Amniotic stem cell (primary cell): ENCODE results near the gene TTL.
"Not testable (repeated sequence)": the region's sequence is repeated elsewhere in the genome, so short reads cannot be mapped to it uniquely, and the experiment has no call there.

Experiments used
- DNase-seq: peaks from one replicate; lab custom pipeline; 2025; lab: John Stamatoyannopoulos, UW

Gene TTL

DNA sequence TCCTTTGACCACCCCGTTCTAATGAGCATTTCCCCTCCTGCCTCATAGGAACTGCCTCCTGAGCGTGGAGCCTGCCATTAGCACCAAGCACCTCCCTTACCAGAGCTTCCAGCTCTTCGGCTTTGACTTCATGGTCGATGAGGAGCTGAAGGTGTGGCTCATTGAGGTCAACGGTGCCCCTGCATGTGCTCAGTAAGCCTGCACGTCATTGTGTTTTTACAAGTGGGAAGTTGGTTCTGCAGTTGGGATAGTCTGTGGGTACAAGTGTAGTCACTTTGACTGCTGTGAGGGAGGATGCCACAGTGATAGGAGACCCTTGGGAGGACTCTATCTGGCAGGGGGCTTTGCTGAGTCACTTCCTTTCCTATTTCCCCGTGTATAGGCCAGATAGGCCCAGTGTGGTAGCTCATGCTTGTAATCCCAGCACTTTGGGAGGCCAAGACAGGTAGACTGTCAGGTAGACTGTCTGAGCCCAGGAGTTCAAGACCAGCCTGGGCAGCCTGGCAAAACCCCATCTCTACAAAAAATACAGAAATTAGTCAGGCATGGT, 38.4 kb downstream of the TTL start:
- no peak for DNase-seq

DNA sequence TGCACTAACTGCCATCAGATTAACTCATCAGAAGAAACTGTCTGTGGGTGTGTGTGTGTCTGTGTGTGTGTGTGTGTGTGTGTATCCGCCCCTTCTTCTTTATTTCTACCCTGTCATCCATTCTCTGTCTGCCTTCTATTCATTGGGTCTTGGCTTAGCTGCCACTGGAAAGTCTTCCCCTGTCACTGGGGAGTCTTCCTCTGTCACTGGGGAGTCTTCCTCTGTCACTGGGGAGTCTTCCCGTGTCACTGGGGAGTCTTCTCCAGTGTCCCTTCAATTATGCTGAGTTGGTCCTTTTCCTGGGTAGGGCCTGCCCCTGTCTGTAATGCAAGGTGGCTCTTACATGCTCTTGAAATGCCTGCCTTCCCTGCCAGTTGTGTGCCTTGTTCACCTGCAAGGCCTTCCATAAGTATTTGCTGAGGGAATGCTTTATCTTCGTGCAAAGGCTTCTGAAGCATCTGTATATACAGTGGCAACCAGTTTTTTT, 41.4 kb downstream of the TTL start:
- DNase-seq, result no peak

DNA sequence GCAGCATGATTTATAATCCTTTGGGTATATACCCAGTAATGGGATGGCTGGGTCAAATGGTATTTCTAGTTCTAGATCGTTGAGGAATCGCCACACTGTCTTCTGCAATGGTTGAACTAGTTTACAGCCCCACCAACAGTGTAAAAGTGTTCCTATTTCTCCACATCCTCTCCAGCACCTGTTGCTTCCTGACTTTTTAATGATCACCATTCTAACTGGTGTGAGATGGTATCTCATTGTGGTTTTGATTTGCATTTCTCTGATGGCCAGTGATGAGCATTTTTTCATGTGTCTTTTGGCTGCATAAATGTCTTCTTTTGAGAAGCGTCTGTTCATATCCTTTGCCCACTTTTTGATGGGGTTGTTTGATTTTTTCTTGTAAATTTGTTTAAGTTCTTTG, 42.3 kb downstream of the TTL start:
- DNase-seq, result not testable (repeated sequence)

DNA sequence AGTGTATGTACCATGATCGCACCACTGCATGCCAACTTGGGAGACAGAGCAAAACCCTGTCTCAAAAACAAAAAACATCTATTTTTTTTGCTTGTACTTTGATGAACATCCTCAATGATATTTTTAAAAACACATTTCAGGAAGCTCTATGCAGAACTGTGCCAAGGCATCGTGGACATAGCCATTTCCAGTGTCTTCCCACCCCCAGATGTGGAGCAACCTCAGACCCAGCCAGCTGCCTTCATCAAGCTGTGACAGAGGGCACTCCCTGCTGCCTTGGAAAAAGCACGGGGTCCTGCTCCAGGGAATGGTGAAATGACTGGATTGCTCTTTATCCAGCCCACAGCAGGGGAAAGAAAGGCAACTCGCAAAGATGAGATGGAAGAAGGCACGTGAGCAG, 46.6 kb downstream of the TTL start:
- no peak for DNase-seq

DNA sequence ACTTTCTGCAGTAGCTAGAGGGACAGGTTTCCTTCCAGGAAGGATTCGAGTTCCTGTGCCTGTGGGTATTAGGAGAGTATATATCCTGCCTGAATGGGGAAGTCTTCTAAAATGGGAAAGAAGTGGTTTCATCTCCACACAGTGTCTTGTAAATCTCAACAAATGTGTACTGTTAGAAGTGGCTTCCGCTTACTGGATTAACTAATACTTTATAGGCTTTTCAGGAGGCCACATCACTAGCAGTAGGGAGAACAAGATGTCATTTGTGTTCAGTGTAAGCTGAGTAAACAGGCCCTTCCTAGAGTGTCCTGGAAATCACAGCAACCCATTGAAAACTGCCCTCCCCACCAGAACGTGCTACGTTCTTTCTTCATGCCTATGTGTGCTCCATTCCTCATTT, 47.8 kb downstream of the TTL start:
- no peak for DNase-seq

DNA sequence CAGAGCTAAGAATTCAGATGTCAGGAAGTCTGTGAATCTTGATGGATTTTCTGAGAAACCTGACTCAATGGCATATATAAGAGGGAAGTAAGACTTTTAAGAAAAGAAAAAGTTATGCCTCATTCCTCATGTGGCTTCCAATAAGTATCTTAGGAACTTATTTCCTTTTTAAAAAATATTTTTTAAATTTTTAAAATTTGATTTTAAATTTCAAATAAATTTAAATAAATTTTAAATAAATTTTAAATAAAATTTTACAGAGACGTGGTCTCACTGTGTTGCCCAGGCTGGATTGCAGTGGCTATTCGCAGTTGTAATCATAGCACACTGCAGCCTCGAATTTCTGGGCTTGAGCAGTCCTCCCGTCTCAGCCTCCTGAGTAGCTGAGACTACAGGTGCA, 48.8 kb downstream of the TTL start:
- DNase-seq, result no peak

DNA sequence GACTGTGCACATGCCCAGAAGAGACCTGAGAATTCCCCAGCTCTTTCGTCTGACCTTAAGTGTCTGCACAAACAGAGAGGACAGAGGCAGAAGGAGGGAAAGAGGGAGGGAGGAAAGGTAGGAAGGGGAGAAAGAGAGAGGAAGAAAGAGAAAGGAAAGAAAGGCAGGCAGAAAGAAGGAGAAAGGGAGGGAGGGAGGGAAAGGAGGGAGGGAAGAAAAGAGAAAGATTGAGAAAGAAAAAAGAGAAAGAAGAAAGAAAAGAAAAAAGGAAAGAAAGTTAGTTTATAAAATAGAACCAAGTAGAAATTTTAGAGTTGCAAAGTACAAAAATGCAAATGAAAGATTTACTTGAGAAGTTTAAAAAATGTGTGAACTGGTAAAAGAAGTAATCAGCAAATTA, 52.9 kb downstream of the TTL start:
- DNase-seq, result no peak

DNA sequence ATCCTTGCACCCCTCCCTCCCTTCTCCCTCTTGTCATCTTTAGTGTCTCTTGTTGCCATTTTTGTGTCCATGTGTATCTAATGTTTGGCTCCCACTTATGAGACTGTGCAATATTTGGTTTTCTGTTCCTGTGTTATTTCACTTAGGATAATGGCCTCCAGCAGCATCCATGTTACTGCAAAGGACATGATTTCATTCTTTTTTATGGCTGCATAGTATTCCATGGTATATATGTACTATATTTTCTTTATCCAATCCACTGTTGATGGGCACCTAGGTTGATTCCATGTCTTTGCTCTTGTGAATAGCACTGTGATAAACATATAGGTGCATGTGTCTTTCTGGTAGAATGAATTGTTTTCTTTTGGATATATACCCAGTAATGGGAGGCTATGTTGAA, 54.7 kb downstream of the TTL start:
- DNase-seq, result not testable (repeated sequence)

DNA sequence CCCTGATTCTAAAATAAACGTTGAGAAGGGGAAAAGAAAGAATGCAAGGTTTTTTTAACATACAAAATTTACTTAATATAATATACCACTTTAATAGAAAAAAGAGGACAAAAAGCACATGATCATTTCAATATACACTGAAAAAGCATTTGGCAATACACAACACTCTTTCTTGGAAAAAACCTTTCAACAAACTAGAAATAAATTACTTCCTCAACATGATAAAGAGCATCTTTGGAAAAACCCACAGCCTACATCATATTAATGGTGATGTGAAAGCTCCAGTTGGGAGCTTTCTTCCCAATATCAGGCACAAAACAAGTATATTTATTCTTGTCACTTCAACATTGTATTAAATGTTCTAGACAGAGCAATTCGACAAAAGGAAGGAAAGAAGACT, 57.4 kb downstream of the TTL start:
- no peak for DNase-seq

DNA sequence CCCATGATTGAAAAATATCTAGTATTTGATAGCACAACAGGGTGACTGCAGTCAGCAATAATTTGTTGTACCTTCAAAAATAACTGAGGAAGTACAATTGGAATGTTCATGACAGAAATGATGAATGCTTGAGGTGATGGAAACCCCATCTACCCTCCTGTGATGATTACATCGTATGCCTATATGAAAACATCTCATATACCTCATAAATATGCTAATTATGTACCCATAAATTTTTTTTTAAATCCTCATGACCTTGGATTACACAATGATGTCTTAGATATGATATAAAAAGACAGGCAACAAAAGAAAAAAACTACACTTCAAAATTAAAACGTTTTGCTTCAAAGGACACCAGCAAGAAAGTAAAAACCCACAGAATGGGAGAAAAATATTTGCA, 59.0 kb downstream of the TTL start:
- no peak for DNase-seq

DNA sequence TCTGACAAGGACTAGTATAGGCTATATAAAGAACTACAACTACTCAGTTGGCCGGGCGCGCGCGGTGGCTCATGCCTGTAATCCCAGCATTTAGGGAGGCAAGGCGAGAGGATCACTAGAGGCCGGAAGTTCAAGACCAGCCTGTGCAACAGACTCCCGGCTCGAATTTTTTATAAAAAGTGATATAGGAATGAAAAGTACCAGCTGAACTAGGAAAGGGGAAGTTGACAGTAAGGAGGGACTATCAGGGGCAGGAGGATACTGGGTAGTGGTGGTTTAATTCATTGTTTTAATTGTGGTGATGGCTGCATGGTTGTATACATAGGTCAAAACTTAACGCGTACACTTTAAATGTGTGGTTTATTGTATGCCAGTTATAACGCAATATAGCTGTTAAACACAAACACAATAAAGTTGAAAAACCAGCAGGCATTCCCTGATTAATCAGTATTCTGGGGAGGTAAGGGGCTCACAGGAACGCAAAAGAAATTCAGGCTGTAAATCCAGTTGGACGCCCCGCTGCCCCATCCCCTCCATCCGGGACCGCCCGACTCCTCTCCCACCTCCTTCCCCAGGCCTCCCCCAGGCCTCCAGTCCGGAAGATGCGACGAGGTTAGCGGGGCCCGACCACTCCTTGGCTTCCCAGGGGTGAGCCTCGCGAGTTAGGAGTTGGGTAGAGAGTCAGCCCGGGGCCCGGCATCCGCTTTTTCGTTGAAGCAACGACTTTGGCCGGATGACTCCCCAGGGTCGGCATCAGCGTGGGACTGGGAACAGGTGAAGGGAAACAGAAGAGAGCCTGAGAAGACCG, 59.6 kb downstream of the TTL start:
- peak; percentile 38 for DNase-seq

DNA sequence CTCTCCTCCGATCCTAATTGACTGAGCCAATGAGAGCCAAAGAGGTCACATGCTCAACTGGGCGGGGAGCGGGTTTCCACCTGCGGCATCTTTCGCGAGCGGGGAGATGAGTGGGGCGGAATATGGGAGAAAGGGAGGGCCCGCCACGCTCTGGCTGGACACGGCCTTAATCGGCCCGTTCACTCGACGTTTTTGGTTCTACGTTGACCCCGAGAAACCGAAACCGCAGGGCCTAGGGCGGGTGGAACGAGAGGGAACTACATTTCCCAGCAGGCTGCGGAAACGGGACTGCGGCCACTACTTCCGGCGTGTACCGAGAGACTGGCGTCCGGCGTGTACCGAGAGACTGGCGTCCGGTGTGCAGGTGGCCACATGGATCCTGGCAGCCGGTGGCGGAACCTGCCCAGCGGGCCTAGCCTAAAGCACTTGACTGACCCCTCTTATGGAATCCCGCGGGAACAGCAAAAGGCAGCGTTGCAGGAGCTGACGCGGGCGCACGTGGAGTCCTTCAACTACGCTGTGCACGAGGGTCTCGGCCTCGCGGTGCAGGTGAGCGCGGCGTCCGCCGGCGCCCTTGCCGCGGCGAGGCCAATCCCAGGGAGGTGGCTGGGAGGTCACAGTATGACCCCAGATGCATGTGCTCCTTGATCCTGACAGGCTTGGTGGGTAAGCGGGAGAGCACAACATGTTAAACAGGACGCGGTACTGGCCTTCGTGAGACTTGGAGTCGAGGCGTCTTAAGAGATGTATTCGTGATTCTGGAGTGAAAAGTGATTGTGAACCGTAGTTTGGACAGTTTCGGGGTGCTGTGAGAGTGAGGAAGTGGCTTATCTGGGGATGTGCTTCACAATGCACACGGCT, 60.4 kb downstream of the TTL start, which contains the start of gene POLR1B:
TSS of gene POLR1B (plus strand) at position 343 of the 861 bp plus-strand sequence. CDS start at position 373, 30 bp downstream.
- DNase-seq, result peak; percentile 83

DNA sequence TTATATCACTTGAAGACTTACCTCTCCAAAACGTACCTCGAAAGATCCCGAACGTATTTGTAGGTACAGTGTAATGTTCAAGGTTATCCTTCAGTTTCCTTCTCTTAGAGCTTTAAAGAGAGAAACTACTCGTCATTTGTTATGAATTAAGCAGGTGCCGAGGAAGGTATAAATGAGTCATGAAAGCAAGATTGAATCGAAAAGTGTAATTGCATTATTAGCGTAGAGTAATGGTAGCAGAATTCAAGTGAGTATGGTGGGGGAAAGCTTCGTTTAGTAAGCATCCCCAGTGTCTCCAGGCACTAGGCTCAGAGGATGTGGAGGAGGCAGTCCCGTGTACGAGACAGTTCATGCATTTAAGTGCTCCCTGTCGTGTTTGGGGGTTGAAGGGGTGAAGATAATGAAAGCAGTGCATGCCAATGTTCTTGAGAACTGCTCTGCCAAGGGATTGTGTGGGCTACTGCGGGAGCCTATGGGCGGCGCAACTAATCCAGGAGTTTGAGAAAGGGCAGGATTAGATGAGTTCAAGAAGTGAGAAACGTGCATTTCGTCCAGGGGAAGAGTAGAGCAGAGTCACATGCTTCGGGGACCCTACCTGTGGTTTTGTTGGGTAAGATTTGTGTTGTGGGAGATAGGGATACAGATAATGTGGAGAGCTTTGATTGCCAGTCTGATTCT, 61.2 kb downstream of the TTL start:
- DNase-seq, result no peak

DNA sequence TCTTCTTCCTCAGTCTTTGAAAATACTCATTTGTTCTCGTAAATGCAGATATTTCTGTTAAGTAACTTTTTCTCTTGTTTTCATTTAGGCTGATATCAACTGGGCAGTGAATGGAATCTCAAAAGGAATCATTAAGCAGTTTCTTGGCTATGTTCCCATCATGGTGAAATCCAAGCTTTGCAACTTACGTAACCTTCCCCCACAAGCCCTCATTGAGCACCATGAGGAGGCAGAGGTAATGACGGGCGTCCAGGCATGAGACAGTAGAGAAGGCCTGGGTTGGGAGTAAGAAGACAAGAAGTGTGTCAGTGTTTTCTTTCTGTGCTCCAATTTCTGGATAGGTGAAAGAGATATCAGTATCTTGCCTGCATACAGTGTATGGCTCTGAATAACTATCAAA, 65.4 kb downstream of the TTL start:
- no peak for DNase-seq

DNA sequence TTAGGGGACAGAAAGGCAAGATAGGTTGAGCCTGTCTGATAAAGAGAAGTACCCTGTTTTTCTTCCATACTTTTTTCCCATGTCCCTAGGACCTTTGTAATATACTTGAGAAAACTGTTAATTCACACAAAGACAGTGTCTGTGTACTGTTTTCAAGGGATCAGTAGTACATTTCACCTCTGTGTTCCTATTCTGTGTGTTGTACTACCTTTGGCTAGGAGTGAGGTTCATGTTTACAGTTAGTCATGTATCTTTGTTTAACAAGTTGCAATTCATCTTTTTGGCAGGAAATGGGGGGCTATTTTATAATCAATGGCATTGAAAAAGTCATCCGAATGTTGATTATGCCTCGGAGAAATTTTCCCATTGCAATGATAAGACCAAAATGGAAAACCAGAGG, 67.0 kb downstream of the TTL start:
- no peak for DNase-seq

DNA sequence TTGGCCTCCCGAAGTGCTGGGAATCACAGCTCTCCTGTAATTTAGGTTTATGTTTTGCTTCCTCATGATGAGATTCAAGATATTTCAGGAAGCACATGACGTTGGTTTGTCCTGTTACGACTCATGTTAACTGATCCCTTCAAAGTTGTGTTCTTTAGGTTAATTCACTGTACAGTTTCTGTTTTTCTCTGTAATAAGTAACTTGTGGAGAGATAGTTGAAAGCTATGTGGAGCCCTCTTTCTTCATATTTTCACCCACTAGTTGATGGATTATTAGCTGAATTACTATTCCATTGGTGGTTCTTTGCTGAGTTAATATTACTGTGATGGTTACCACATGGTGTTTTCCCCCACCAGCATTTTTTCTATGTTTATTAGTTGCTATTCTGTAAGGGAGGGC, 84.1 kb downstream of the TTL start:
- no peak for DNase-seq

DNA sequence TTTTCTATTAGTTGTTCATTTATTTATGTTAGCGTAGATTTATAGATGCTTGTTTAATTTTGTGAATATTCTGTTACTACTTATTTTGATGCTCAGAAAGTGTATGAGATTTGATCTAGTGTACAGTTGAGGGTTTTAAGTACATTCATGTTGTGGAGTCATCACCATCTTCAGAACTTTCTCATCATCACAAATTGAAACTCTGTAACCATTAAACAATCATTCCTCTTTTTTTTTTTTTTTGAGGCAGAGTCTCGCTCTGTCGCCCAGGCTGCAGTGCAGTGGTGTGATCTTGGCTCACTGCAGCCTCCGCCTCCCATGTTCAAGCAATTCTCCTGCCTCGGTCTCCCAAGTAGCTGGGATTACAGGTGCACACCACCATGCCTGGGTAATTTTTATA, 84.6 kb downstream of the TTL start:
- not testable (repeated sequence) for DNase-seq

DNA sequence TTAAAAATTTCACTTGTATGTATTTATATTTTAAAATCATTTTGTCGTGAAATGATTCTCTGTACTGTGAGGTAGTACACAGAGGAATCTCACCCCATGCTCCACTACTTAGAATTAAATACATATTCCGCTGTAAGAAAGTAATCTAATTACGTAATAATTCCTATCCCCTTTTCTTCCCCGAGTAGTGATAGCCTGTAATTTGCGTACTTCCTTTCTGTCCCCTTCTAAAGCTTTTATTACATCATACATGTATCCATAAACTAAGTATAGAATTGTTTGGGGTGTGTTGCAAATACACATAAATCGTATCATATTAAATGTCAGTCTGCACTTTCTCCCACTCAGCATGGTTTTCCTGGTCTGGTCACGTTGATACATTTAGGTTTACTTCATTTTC, 90.0 kb downstream of the TTL start:
- no peak for DNase-seq

DNA sequence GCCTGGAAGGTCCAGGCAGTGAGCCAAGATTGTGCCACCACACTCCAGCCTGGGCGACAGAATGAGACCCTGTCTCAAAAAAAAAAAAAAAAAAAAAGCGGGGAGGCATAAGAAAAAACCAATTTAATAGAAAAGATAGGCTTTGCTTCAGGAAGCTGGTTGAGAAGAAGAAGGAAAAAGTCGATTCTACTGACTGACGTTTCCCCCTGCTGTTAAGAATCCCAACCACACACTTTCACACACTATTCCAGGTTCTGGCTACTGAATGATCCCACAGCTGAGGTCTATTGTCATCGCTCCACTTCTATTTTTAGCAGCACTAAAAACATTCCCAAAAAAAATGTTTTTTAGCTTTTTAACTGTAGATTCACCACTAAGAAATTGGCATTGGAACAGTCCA, 95.8 kb downstream of the TTL start:
- no peak for DNase-seq

DNA sequence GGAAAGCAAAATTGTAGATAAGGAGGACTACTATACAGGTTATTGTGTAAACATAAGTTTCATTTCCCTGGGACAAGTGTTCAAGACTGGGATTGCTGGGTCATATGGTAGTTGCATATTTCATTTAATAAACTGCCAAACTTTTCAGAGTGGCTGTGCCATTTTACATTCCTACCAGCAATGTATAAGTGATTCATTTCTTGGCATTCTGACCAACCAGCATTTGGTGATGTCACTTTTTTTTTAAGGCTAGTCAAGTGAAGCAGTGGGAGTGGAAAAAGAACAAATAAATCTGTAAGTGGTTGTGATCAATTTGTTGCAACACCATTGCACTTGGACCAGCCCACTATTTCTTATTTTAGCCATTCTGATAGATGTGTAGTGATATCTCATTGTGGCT, 97.3 kb downstream of the TTL start:
- DNase-seq, result peak; percentile 86

DNA sequence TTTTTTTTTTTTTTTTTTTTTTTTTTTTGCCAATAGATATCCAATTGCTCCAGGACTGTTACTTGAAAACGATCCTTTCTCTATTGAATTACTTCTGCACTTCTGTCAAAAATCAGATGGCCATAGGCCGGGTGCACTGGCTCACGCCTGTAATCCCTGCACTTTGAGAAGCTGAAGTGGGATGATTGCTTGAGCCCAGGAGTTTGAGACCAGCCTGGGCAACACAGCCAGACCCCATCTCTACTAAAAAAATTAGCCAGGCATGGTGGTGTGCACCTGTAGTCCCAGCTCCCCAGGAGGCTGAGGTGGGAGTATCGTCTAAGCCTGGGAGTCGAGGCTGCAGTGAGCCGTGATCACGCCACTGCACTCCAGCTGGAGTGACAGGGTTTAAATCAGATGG, 98.1 kb downstream of the TTL start:
- DNase-seq, result no peak

DNA sequence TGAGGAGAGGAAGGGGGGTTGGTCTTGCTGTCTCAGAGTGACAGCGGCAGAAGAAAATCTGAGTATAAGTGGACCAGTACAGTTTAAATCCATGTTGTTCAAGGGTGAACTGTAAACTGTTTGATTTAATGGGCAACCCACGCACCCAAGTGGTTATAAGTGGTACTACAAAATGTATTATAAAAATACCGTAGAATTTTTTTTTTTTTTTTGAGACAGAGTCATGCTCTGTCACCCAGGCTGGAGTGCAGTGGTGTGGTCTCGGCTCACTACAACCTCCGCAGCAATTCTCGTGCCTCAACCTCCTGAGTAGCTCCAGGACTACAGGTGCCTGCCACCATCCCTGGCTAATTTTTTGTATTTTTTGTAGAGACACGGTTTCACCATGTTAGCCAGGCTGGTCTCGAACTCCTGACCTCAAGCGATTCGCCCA, 100.4 kb downstream of the TTL start:
- DNase-seq, result peak; percentile 70
